ENCODE results near the gene RAP1B.

RAP1B gene

DNA sequence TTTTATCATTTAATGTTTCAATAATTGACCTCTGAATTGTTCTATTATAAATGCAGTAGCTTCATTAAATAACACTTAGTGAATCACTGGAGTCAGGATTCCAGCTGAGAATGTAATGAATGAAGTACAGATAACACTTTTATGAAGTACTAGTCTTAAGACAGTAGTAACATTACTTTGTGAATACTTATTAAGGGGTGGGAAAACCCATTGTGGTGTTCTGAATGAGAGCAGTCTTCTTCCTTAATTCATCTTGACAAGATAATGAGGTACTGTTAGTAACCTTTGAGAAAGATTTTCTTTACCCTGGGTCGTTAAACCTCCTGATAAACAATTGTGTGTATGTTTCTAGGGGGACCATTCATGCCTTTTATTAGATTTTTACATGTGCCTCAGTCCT is 88.8 kb downstream of the RAP1B start:
- no peak for DNase-seq

Data from hypothalamus (tissue), 51 donors.